Neural crest cell (in vitro differentiated cells): ENCODE results near the gene IL17F. TPM values are rescaled to one million over a fixed set of nuclear protein-coding genes. Genes with fewer than 3 reads are reported as not detected.

ENCODE experiments used
- DNase-seq: peaks from one replicate; pipeline ENCODE4 v3.0.0; 2021; ENCODE audit warnings: low read depth, mixed read lengths, low spot score
- H3K27ac Mint-ChIP-seq: one replicate; pipeline ENCODE4 v1.8.0; 2021; ENCODE audit warnings: mild to moderate bottlenecking, mixed read lengths; ENCODE audit not compliant: unreplicated experiment
- H3K27me3 Mint-ChIP-seq: 2 replicates; pipeline ENCODE4 v1.8.0; 2021; ENCODE audit warnings: low read depth, mild to moderate bottlenecking, mixed read lengths
- H3K36me3 Mint-ChIP-seq: 2 replicates; pipeline ENCODE4 v1.8.0; 2021; ENCODE audit warnings: low read depth, mild to moderate bottlenecking, mixed read lengths
- H3K4me1 Mint-ChIP-seq: 2 replicates; pipeline ENCODE4 v1.8.0; 2021; ENCODE audit warnings: mixed read lengths
- H3K4me3 Mint-ChIP-seq: one replicate; pipeline ENCODE4 v1.8.0; 2021; ENCODE audit warnings: mild to moderate bottlenecking, mixed read lengths
- H3K9me3 Mint-ChIP-seq: 2 replicates; pipeline ENCODE4 v1.8.0; 2021; ENCODE audit warnings: mixed read lengths
- total RNA-seq: library from RNA; stranded (reverse); gene quantifications from 2 replicates; pipeline ENCODE4 v1.2.1, GENCODE V29; 2021
- TF ChIP-seq, protein P1 (sequence below): fragments of 200-600 bp; sonication (generic); conservative IDR thresholded peaks from 2 replicates; pipeline ENCODE4 v1.5.0; 2021; ENCODE audit warnings: antibody characterized with exemption, mild to moderate bottlenecking

The IL17F gene
- total RNA-seq, 1 donor from 2014 or later = not detected

DNA sequence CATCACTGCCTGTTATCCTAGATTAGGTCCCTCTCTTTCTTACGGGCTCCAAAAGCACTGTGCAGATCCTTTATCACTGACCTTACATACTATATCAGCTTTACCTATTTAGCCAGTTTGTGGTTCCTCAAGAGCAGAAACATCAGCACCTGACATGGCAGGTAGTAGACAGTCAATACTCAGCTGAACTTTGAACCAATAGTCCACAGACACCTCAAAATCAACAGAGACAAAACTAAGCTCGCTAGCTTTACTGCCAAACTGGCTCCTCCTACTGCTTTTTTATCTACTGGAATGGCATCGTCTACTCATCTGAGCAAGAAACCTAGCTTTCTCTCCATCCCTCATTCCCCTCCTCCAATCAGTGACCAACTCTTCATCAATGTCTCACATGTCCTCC, 52.5 kb downstream of the IL17F start:
- Mint-ChIP-seq H3K9me3 (peaks cover 7% of the 10 kb centered on the region), H3K27me3 (peaks cover 2% of the 10 kb centered on the region), H3K36me3 (no peaks in the 10 kb centered on the region), H3K4me1 (no peaks in the 10 kb centered on the region), H3K27ac (peak overlapping the region; percentile 29), H3K4me3 (no peak overlapping the region)
- no peak for DNase-seq
- TF ChIP-seq, protein P1, sequence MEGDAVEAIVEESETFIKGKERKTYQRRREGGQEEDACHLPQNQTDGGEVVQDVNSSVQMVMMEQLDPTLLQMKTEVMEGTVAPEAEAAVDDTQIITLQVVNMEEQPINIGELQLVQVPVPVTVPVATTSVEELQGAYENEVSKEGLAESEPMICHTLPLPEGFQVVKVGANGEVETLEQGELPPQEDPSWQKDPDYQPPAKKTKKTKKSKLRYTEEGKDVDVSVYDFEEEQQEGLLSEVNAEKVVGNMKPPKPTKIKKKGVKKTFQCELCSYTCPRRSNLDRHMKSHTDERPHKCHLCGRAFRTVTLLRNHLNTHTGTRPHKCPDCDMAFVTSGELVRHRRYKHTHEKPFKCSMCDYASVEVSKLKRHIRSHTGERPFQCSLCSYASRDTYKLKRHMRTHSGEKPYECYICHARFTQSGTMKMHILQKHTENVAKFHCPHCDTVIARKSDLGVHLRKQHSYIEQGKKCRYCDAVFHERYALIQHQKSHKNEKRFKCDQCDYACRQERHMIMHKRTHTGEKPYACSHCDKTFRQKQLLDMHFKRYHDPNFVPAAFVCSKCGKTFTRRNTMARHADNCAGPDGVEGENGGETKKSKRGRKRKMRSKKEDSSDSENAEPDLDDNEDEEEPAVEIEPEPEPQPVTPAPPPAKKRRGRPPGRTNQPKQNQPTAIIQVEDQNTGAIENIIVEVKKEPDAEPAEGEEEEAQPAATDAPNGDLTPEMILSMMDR = no peak

DNA sequence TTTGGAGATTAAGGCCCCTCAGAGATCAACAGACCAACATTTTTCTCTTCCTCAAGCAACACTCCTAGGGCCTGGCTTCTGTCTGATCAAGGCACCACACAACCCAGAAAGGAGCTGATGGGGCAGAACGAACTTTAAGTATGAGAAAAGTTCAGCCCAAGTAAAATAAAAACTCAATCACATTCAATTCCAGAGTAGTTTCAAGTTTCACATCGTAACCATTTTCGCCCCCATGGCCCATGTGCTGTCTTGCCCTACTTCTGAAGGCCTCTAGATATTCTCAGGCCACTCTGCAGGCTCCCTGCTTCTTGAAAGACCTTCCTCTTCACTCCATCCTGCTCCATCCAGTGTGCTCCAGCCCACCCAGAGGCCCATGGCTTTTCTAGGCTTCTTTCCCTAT, 53.9 kb downstream of the IL17F start:
- no peak overlapping the region for H3K27ac Mint-ChIP-seq
- H3K27me3 Mint-ChIP-seq = peaks cover 4% of the 10 kb centered on the region
- DNase-seq = no peak
- H3K4me1 Mint-ChIP-seq = no peaks in the 10 kb centered on the region
- H3K36me3 Mint-ChIP-seq = no peaks in the 10 kb centered on the region
- peaks cover 7% of the 10 kb centered on the region for H3K9me3 Mint-ChIP-seq
- H3K4me3 Mint-ChIP-seq = no peak overlapping the region
- TF ChIP-seq, protein P1 = no peak

DNA sequence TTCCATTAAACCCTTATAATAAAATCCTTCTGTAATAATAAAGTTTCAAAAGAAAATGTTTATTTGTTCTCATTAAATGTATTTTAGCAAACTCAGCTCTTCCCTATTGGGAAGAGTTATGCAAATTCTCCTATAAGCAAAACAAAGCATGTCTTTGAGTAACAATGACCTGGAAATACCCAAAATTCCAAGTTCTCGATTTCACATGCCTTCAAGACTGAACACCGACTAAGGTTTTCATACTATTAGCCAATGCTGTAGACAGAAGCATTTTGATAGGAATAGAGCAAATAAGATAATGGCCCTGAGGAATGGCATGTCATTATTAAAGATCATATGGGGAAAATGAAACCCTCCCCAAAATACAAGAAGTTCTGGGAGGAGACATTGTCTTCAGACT, 54.3 kb downstream of the IL17F start:
- Mint-ChIP-seq H3K4me3 (no peak overlapping the region), H3K36me3 (no peaks in the 10 kb centered on the region), H3K9me3 (peaks cover 7% of the 10 kb centered on the region), H3K27ac (no peak overlapping the region), H3K4me1 (no peaks in the 10 kb centered on the region), H3K27me3 (peaks cover 4% of the 10 kb centered on the region)
- DNase-seq = no peak
- TF ChIP-seq, protein P1 = no peak

DNA sequence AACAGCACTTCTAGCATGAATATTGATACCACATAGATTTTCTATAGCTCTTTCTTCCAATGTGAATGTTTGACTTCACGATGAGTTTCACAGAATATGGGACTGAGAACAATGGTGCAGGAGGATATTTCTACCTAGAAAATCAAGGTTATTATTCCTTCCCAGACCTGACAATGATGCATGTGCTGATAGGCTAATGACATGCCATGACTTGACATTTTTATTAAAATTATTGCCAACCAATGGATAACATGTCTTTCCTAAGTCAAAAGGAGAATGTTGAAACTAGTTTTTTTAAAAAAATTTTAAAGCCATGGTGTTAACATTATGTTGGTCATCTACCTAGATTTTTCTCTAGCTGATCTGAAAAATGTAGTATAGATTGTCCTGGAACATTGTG, 57.2 kb downstream of the IL17F start:
- no peak for DNase-seq
- no peak overlapping the region for H3K4me3 Mint-ChIP-seq
- H3K9me3 Mint-ChIP-seq = peaks cover 5% of the 10 kb centered on the region
- H3K27ac Mint-ChIP-seq = no peak overlapping the region
- TF ChIP-seq, protein P1 = no peak
- no peaks in the 10 kb centered on the region for H3K4me1 Mint-ChIP-seq
- H3K27me3 Mint-ChIP-seq = peaks cover 4% of the 10 kb centered on the region
- no peaks in the 10 kb centered on the region for H3K36me3 Mint-ChIP-seq

Other genes starting within 250 kb of the IL17F start
- 0.16 and 0.25 TPM in 2 replicates for gene PKHD1, start 156.9 kb downstream of the IL17F start, total RNA-seq
- gene IL17A, start 58.1 kb downstream of the IL17F start, total RNA-seq = not detected in 2 replicates
- 210 and 211 TPM in 2 replicates for gene MCM3, start 40.2 kb upstream of the IL17F start, total RNA-seq
- 10.5 and 10.7 TPM in 2 replicates for gene PAQR8, start 117.7 kb upstream of the IL17F start, total RNA-seq
- 43.7 and 46.0 TPM in 2 replicates for gene EFHC1, start 175.8 kb upstream of the IL17F start, total RNA-seq